Vagina (tissue), 2 donors: ENCODE results near the gene MEF2D.

Experiments used
- POLR2AphosphoS5 ChIP-seq, 2 donors: sonication (generic); formaldehyde crosslinking; IDR thresholded peaks; one replicate each; pipeline ENCODE4 v1.9.0; 2017; ENCODE audit warnings: antibody characterized with exemption in 2 of 2, mild to moderate bottlenecking in 2 of 2, low read depth in 1 of 2; ENCODE audit not compliant: insufficient read depth in 1 of 2
- TF ChIP-seq, protein P1 (sequence below), 3 experiments: fragments of 450-650 bp in 2 of 3; fragments of 200-600 bp in 1 of 3; sonication (generic) in 1 of 3; IDR thresholded peaks; one replicate each; pipeline ENCODE4 v1.5.1; 2017 to 2019; ENCODE audit warnings: antibody characterized with exemption in 3 of 3, mild to moderate bottlenecking in 2 of 3, moderate library complexity in 2 of 3

- no peak for TF ChIP-seq POLR2AphosphoS5 (IDR thresholded peaks at IDR 0.05; ENCODE audit: insufficient read depth in 1 of 2, low read depth in 1 of 2)
- TF ChIP-seq, protein P1, sequence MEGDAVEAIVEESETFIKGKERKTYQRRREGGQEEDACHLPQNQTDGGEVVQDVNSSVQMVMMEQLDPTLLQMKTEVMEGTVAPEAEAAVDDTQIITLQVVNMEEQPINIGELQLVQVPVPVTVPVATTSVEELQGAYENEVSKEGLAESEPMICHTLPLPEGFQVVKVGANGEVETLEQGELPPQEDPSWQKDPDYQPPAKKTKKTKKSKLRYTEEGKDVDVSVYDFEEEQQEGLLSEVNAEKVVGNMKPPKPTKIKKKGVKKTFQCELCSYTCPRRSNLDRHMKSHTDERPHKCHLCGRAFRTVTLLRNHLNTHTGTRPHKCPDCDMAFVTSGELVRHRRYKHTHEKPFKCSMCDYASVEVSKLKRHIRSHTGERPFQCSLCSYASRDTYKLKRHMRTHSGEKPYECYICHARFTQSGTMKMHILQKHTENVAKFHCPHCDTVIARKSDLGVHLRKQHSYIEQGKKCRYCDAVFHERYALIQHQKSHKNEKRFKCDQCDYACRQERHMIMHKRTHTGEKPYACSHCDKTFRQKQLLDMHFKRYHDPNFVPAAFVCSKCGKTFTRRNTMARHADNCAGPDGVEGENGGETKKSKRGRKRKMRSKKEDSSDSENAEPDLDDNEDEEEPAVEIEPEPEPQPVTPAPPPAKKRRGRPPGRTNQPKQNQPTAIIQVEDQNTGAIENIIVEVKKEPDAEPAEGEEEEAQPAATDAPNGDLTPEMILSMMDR (IDR thresholded peaks at IDR 0.05): no peak
Measured at GRCh38 chr1:156470473-156470872, 30.1 kb downstream of the MEF2D start.
